IPS-11a (cell line): ENCODE data around the gene NEURL1.

Experiments
- H3K4me3 ChIP-seq: one replicate; pipeline ENCODE4 v1.5.1; 2013; ENCODE audit warnings: low read depth, low read length, control low read depth

The NEURL1 gene

GRCh38 chr10:103641326-103641725 lies 147.8 kb downstream of the NEURL1 start:
- no peak overlapping the region for H3K4me3 ChIP-seq
